Activated B cell treated with CpG ODN at 0.5 μM for 24 hours (primary cell): ENCODE measurements around the gene FAM163A. TPM values are rescaled to one million over a fixed set of nuclear protein-coding genes. Genes with fewer than 3 reads are reported as not detected.

Source experiments
- ATAC-seq: fragments of 200-7000 bp; cut with Tn5 transposase; one replicate; pipeline ENCODE4 v1.10.0; 2021; ENCODE audit warnings: low read depth, mild to moderate bottlenecking, moderate library complexity
- CTCF ChIA-PET: fragments of 350-600 bp; sonication (Branson Sonifier 250); formaldehyde crosslinking; loops from one replicate; lab custom pipeline; 2021; ENCODE audit warnings: antibody characterized with exemption; lab: Charles Lee
- POLR2A ChIA-PET: fragments of 350-600 bp; sonication (Branson Sonifier 250); formaldehyde crosslinking; loops from one replicate; lab custom pipeline; 2021; ENCODE audit warnings: antibody characterized with exemption; lab: Charles Lee
- DNase-seq: peaks from one replicate; pipeline ENCODE4 v3.0.0; 2022
- H3K27ac Mint-ChIP-seq: one replicate; pipeline ENCODE4 v1.8.0; 2020; ENCODE audit warnings: mixed read lengths
- H3K27me3 Mint-ChIP-seq: one replicate; pipeline ENCODE4 v1.8.0; 2021; ENCODE audit warnings: mixed read lengths
- H3K36me3 Mint-ChIP-seq: one replicate; pipeline ENCODE4 v1.8.0; 2021; ENCODE audit warnings: low read depth, mixed read lengths
- H3K4me1 Mint-ChIP-seq: one replicate; pipeline ENCODE4 v1.8.0; 2021; ENCODE audit warnings: mixed read lengths
- H3K4me3 Mint-ChIP-seq: one replicate; pipeline ENCODE4 v1.8.0; 2020; ENCODE audit warnings: mild to moderate bottlenecking, mixed read lengths
- H3K9me3 Mint-ChIP-seq: one replicate; pipeline ENCODE4 v1.8.0; 2020; ENCODE audit warnings: mixed read lengths
- CTCF ChIP-seq: fragments of 200-600 bp; IDR thresholded peaks from one replicate; pipeline ENCODE4 v1.8.0; 2022; ENCODE audit warnings: antibody characterized with exemption, mild to moderate bottlenecking
- intact Hi-C: fragments of 100-400 bp; cut with micrococcal nuclease; formaldehyde crosslinking; loops from one replicate; pipeline ENCODE4 v1.15.1; 2024
- total RNA-seq: library from RNA; stranded (reverse); gene quantifications from 2 replicates; pipeline ENCODE4 v1.2.3, GENCODE V29; 2022

The FAM163A gene
- total RNA-seq, 1 donor from 2014 or later = not detected

GRCh38 chr1:179770887-179771502 is 27.9 kb downstream of the FAM163A start:
- Mint-ChIP-seq H3K27me3 (peaks cover 6% of the 10 kb centered on the region), H3K27ac (no peak overlapping the region), H3K4me3 (no peak overlapping the region), H3K4me1 (no peaks in the 10 kb centered on the region), H3K9me3 (peaks cover 8% of the 10 kb centered on the region), H3K36me3 (no peaks in the 10 kb centered on the region)
- intact Hi-C loops = no loop called here
- no peak for DNase-seq
- ATAC-seq = no peak
- TF ChIP-seq CTCF = no peak
- ChIA-PET POLR2A (no interaction called here), CTCF (no interaction called here)

GRCh38 chr1:179773264-179773663 is 30.2 kb downstream of the FAM163A start:
- Mint-ChIP-seq H3K9me3 (peaks cover 8% of the 10 kb centered on the region), H3K27me3 (peaks cover 6% of the 10 kb centered on the region), H3K4me1 (no peaks in the 10 kb centered on the region), H3K4me3 (no peak overlapping the region), H3K27ac (no peak overlapping the region), H3K36me3 (no peaks in the 10 kb centered on the region)
- intact Hi-C loops = no loop called here
- POLR2A ChIA-PET = no interaction called here
- TF ChIP-seq CTCF = no peak
- ATAC-seq (no peak), DNase-seq (no peak)
- CTCF ChIA-PET = no interaction called here

- Mint-ChIP-seq H3K4me3 (no peak overlapping the region), H3K9me3 (peaks cover 8% of the 10 kb centered on the region), H3K27me3 (peaks cover 9% of the 10 kb centered on the region), H3K4me1 (no peaks in the 10 kb centered on the region), H3K36me3 (no peaks in the 10 kb centered on the region), H3K27ac (no peak overlapping the region)
- no peak for ATAC-seq
- intact Hi-C loops = no loop called here
- TF ChIP-seq CTCF = no peak
- ChIA-PET POLR2A (no interaction called here), CTCF (no interaction called here)
- DNase-seq = no peak
These were observed 30.9 kb downstream of the FAM163A start for GRCh38 chr1:179774000-179774399.

- H3K4me1 Mint-ChIP-seq = no peaks in the 10 kb centered on the region
- no peak for ATAC-seq
- CTCF ChIA-PET = no interaction called here
- H3K27me3 Mint-ChIP-seq = peaks cover 9% of the 10 kb centered on the region
- POLR2A ChIA-PET = no interaction called here
- no peak for DNase-seq
- H3K36me3 Mint-ChIP-seq = no peaks in the 10 kb centered on the region
- H3K9me3 Mint-ChIP-seq = peaks cover 8% of the 10 kb centered on the region
- no peak for TF ChIP-seq CTCF
- intact Hi-C loops = no loop called here
- no peak overlapping the region for H3K4me3 Mint-ChIP-seq
- H3K27ac Mint-ChIP-seq = no peak overlapping the region
These were observed 31.5 kb downstream of the FAM163A start for GRCh38 chr1:179774566-179774965.

GRCh38 chr1:179775009-179775408 is 31.9 kb downstream of the FAM163A start:
- Mint-ChIP-seq H3K4me1 (no peaks in the 10 kb centered on the region), H3K4me3 (no peak overlapping the region), H3K27ac (no peak overlapping the region), H3K27me3 (peaks cover 9% of the 10 kb centered on the region), H3K9me3 (peaks cover 8% of the 10 kb centered on the region), H3K36me3 (no peaks in the 10 kb centered on the region)
- no peak for ATAC-seq
- no peak for TF ChIP-seq CTCF
- intact Hi-C loops = no loop called here
- ChIA-PET CTCF (no interaction called here), POLR2A (no interaction called here)
- no peak for DNase-seq
